Thyroid gland (tissue), 4 donors: ENCODE data around the gene RFPL3.

Experiments
- CTCF ChIP-seq, 6 experiments: fragments of 200-600 bp in 3 of 6; fragments of 450-650 bp in 3 of 6; sonication (generic) in 3 of 6; IDR thresholded peaks; one replicate each; pipeline ENCODE4 v1.5.1; 2016 to 2019; ENCODE audit warnings: antibody characterized with exemption in 6 of 6, mild to moderate bottlenecking in 2 of 6, inconsistent platforms in 1 of 6, moderate library complexity in 1 of 6
- POLR2A ChIP-seq, 2 donors: fragments of 450-650 bp; IDR thresholded peaks; one replicate each; pipeline ENCODE4 v1.6.1; 2017; ENCODE audit warnings: antibody characterized with exemption in 2 of 2, mild to moderate bottlenecking in 2 of 2, moderate library complexity in 1 of 2

DNA sequence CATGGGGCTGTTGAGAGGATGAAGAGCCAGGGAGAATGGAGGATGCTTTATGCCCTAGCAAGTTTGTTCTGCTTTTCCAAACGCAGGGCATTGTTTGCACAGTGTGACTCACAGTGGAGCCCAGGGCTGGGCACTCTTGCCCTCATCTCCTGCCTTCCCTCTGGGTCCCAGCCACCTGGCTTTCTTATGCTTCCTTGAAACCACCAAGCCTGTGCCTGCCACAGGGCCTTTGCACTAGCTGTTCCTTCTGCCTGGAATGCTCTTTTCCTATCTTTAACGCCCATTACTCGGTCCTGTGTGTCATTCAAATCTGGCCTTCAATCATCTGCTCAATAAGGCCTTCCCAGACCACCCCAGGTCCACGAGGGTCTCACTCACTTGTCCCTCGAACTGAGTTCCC, 46.9 kb upstream of the RFPL3 start:
- TF ChIP-seq CTCF (IDR thresholded peaks at IDR 0.05) (no peak), POLR2A (IDR thresholded peaks at IDR 0.05) (no peak)
